ENCODE measurements around the gene CAMK2N2.
"Not testable (repeated sequence)": the region's sequence is repeated elsewhere in the genome, so short reads cannot be mapped to it uniquely, and the experiment has no call there.

The CAMK2N2 gene

GRCh38 chr3:184291044-184291737 lies 29.8 kb upstream of the CAMK2N2 start:
- Histone ChIP-seq H3K9ac (ENCODE audit: low read length) (no peak overlapping the region), H3K27me3 (ENCODE audit: control insufficient read depth, insufficient read depth, low read length) (no peaks in the 10 kb centered on the region), H3K4me1 (ENCODE audit: control insufficient read depth, insufficient read depth, low read length) (no peaks in the 10 kb centered on the region), H3K27ac (ENCODE audit: low read depth, low read length) (no peak overlapping the region), H3K4me3 (ENCODE audit: low read length) (no peak overlapping the region), H3K36me3 (ENCODE audit: control insufficient read depth, insufficient read depth, low read length) (no peaks in the 10 kb centered on the region)

- H3K27ac ChIP-seq (ENCODE audit: low read depth, low read length): no peak overlapping the region
- no peak overlapping the region for H3K9ac ChIP-seq (ENCODE audit: low read length)
- no peaks in the 10 kb centered on the region for H3K36me3 ChIP-seq (ENCODE audit: control insufficient read depth, insufficient read depth, low read length)
- H3K27me3 ChIP-seq (ENCODE audit: control insufficient read depth, insufficient read depth, low read length): no peaks in the 10 kb centered on the region
- H3K4me1 ChIP-seq (ENCODE audit: control insufficient read depth, insufficient read depth, low read length): no peaks in the 10 kb centered on the region
- no peak overlapping the region for H3K4me3 ChIP-seq (ENCODE audit: low read length)
These were observed 29.0 kb upstream of the CAMK2N2 start for GRCh38 chr3:184290331-184290730.

- Histone ChIP-seq H3K27ac (ENCODE audit: low read depth, low read length) (no peak overlapping the region), H3K4me3 (ENCODE audit: low read length) (no peak overlapping the region), H3K36me3 (ENCODE audit: control insufficient read depth, insufficient read depth, low read length) (no peaks in the 10 kb centered on the region), H3K9ac (ENCODE audit: low read length) (no peak overlapping the region), H3K27me3 (ENCODE audit: control insufficient read depth, insufficient read depth, low read length) (no peaks in the 10 kb centered on the region), H3K4me1 (ENCODE audit: control insufficient read depth, insufficient read depth, low read length) (no peaks in the 10 kb centered on the region)
These were observed 28.1 kb upstream of the CAMK2N2 start for GRCh38 chr3:184289426-184289938.

GRCh38 chr3:184284696-184285095 lies 23.3 kb upstream of the CAMK2N2 start:
- no peak overlapping the region for H3K4me3 ChIP-seq (ENCODE audit: low read length)
- H3K36me3 ChIP-seq (ENCODE audit: control insufficient read depth, insufficient read depth, low read length): no peaks in the 10 kb centered on the region
- no peak overlapping the region for H3K27ac ChIP-seq (ENCODE audit: low read depth, low read length)
- no peak overlapping the region for H3K9ac ChIP-seq (ENCODE audit: low read length)
- no peaks in the 10 kb centered on the region for H3K4me1 ChIP-seq (ENCODE audit: control insufficient read depth, insufficient read depth, low read length)
- no peaks in the 10 kb centered on the region for H3K27me3 ChIP-seq (ENCODE audit: control insufficient read depth, insufficient read depth, low read length)

- Histone ChIP-seq H3K36me3 (ENCODE audit: control insufficient read depth, insufficient read depth, low read length) (no peaks in the 10 kb centered on the region), H3K4me3 (ENCODE audit: low read length) (no peak overlapping the region), H3K4me1 (ENCODE audit: control insufficient read depth, insufficient read depth, low read length) (no peaks in the 10 kb centered on the region), H3K27me3 (ENCODE audit: control insufficient read depth, insufficient read depth, low read length) (no peaks in the 10 kb centered on the region), H3K27ac (ENCODE audit: low read depth, low read length) (no peak overlapping the region), H3K9ac (ENCODE audit: low read length) (no peak overlapping the region)
These were observed 22.3 kb upstream of the CAMK2N2 start for GRCh38 chr3:184283681-184284080.

- H3K27me3 ChIP-seq (ENCODE audit: control insufficient read depth, insufficient read depth, low read length): no peaks in the 10 kb centered on the region
- no peak overlapping the region for H3K9ac ChIP-seq (ENCODE audit: low read length)
- H3K4me1 ChIP-seq (ENCODE audit: control insufficient read depth, insufficient read depth, low read length): no peaks in the 10 kb centered on the region
- H3K4me3 ChIP-seq (ENCODE audit: low read length): no peak overlapping the region
- no peaks in the 10 kb centered on the region for H3K36me3 ChIP-seq (ENCODE audit: control insufficient read depth, insufficient read depth, low read length)
- H3K27ac ChIP-seq (ENCODE audit: low read depth, low read length): no peak overlapping the region
These were observed 21.6 kb upstream of the CAMK2N2 start for GRCh38 chr3:184282941-184283340.

- Histone ChIP-seq H3K27me3 (ENCODE audit: control insufficient read depth, insufficient read depth, low read length) (peaks cover 15% of the 10 kb centered on the region), H3K9ac (ENCODE audit: low read length) (no peak overlapping the region), H3K27ac (ENCODE audit: low read depth, low read length) (no peak overlapping the region), H3K4me1 (ENCODE audit: control insufficient read depth, insufficient read depth, low read length) (no peaks in the 10 kb centered on the region), H3K36me3 (ENCODE audit: control insufficient read depth, insufficient read depth, low read length) (no peaks in the 10 kb centered on the region), H3K4me3 (ENCODE audit: low read length) (no peak overlapping the region)
These were observed 16.0 kb upstream of the CAMK2N2 start for GRCh38 chr3:184277366-184277765.

GRCh38 chr3:184275961-184276910 lies 14.9 kb upstream of the CAMK2N2 start, which contains the start of gene ECE2:
TSS of gene ECE2 (plus strand) at chr3:184276022. CDS start at chr3:184276154, 132 bp downstream.
- H3K4me1 ChIP-seq (ENCODE audit: control insufficient read depth, insufficient read depth, low read length): no peaks in the 10 kb centered on the region
- no peak within 1 kb of the TSS for H3K27ac ChIP-seq (ENCODE audit: low read depth, low read length)
- H3K36me3 ChIP-seq (ENCODE audit: control insufficient read depth, insufficient read depth, low read length): no peaks in the 10 kb centered on the region
- no peak within 1 kb of the TSS for H3K9ac ChIP-seq (ENCODE audit: low read length)
- H3K27me3 ChIP-seq (ENCODE audit: control insufficient read depth, insufficient read depth, low read length): peaks cover 15% of the 10 kb centered on the region
- no peak within 1 kb of the TSS for H3K4me3 ChIP-seq (ENCODE audit: low read length)

GRCh38 chr3:184275381-184275701 lies 14.0 kb upstream of the CAMK2N2 start:
- Histone ChIP-seq H3K27me3 (ENCODE audit: control insufficient read depth, insufficient read depth, low read length) (peaks cover 15% of the 10 kb centered on the region), H3K27ac (ENCODE audit: low read depth, low read length) (no peak overlapping the region), H3K9ac (ENCODE audit: low read length) (no peak overlapping the region), H3K36me3 (ENCODE audit: control insufficient read depth, insufficient read depth, low read length) (no peaks in the 10 kb centered on the region), H3K4me1 (ENCODE audit: control insufficient read depth, insufficient read depth, low read length) (no peaks in the 10 kb centered on the region), H3K4me3 (ENCODE audit: low read length) (no peak overlapping the region)

GRCh38 chr3:184272269-184272668 lies 10.9 kb upstream of the CAMK2N2 start:
- H3K27ac ChIP-seq (ENCODE audit: low read depth, low read length): no peak overlapping the region
- no peaks in the 10 kb centered on the region for H3K36me3 ChIP-seq (ENCODE audit: control insufficient read depth, insufficient read depth, low read length)
- no peak overlapping the region for H3K4me3 ChIP-seq (ENCODE audit: low read length)
- no peak overlapping the region for H3K9ac ChIP-seq (ENCODE audit: low read length)
- no peaks in the 10 kb centered on the region for H3K4me1 ChIP-seq (ENCODE audit: control insufficient read depth, insufficient read depth, low read length)
- H3K27me3 ChIP-seq (ENCODE audit: control insufficient read depth, insufficient read depth, low read length): peaks cover 15% of the 10 kb centered on the region

- not testable (repeated sequence) for H3K4me3 ChIP-seq (ENCODE audit: low read length); H3K27ac ChIP-seq (ENCODE audit: low read depth, low read length); H3K4me1 ChIP-seq (ENCODE audit: control insufficient read depth, insufficient read depth, low read length); H3K36me3 ChIP-seq (ENCODE audit: control insufficient read depth, insufficient read depth, low read length); H3K9ac ChIP-seq (ENCODE audit: low read length)
- peaks cover 15% of the 10 kb centered on the region for H3K27me3 ChIP-seq (ENCODE audit: control insufficient read depth, insufficient read depth, low read length)
These were observed 5.9 kb upstream of the CAMK2N2 start for GRCh38 chr3:184267249-184267648.

- Histone ChIP-seq H3K4me3 (ENCODE audit: low read length) (no peak overlapping the region), H3K27me3 (ENCODE audit: control insufficient read depth, insufficient read depth, low read length) (peaks cover 39% of the 10 kb centered on the region)
These were observed 1.4 kb upstream of the CAMK2N2 start for GRCh38 chr3:184262764-184263179.

More at GRCh38 chr3:184262764-184263179, 1.4 kb upstream of the CAMK2N2 start:
- Histone ChIP-seq H3K9ac (ENCODE audit: low read length) (no peak overlapping the region), H3K4me1 (ENCODE audit: control insufficient read depth, insufficient read depth, low read length) (no peaks in the 10 kb centered on the region), H3K27ac (ENCODE audit: low read depth, low read length) (no peak overlapping the region), H3K36me3 (ENCODE audit: control insufficient read depth, insufficient read depth, low read length) (no peaks in the 10 kb centered on the region)
